ENCODE data around the gene C1QTNF2. TPM values are rescaled to one million over a fixed set of nuclear protein-coding genes. Genes with fewer than 3 reads are reported as not detected.

C1QTNF2 gene
- total RNA-seq, 1 donor from 2014 or later: not detected

- Histone ChIP-seq H3K27me3 (ENCODE audit: control insufficient read depth, insufficient read depth, low read length) (no peaks in the 10 kb centered on the region), H3K4me3 (ENCODE audit: low read depth, low read length) (no peak overlapping the region), H3K36me3 (ENCODE audit: control insufficient read depth, insufficient read depth, low read length) (peaks cover 9% of the 10 kb centered on the region)
- no peak for DNase-seq (ENCODE audit: low read depth)
- FAIRE-seq: no peak
- TF ChIP-seq CTCF (IDR thresholded peaks at IDR 0.05; ENCODE audit: insufficient read depth, low read length, severe bottlenecking): no peak
These were observed 65.1 kb downstream of the C1QTNF2 start for GRCh38 chr5:160305319-160305718.

- H3K36me3 ChIP-seq (ENCODE audit: control insufficient read depth, insufficient read depth, low read length): peaks cover 8% of the 10 kb centered on the region
- no peak overlapping the region for H3K4me3 ChIP-seq (ENCODE audit: low read depth, low read length)
- DNase-seq (ENCODE audit: low read depth) (no peak), FAIRE-seq (no peak)
- TF ChIP-seq CTCF (IDR thresholded peaks at IDR 0.05; ENCODE audit: insufficient read depth, low read length, severe bottlenecking): no peak
- H3K27me3 ChIP-seq (ENCODE audit: control insufficient read depth, insufficient read depth, low read length): no peaks in the 10 kb centered on the region
These were observed 66.7 kb downstream of the C1QTNF2 start for GRCh38 chr5:160303690-160304089.

GRCh38 chr5:160298189-160298588 lies 72.2 kb downstream of the C1QTNF2 start:
- Histone ChIP-seq H3K36me3 (ENCODE audit: control insufficient read depth, insufficient read depth, low read length) (no peaks in the 10 kb centered on the region), H3K27me3 (ENCODE audit: control insufficient read depth, insufficient read depth, low read length) (no peaks in the 10 kb centered on the region), H3K4me3 (ENCODE audit: low read depth, low read length) (no peak overlapping the region)
- FAIRE-seq (no peak), DNase-seq (ENCODE audit: low read depth) (no peak)
- no peak for TF ChIP-seq CTCF (IDR thresholded peaks at IDR 0.05; ENCODE audit: insufficient read depth, low read length, severe bottlenecking)

- Histone ChIP-seq H3K27me3 (ENCODE audit: control insufficient read depth, insufficient read depth, low read length) (no peaks in the 10 kb centered on the region), H3K36me3 (ENCODE audit: control insufficient read depth, insufficient read depth, low read length) (no peaks in the 10 kb centered on the region), H3K4me3 (ENCODE audit: low read depth, low read length) (no peak overlapping the region)
- FAIRE-seq (no peak), DNase-seq (ENCODE audit: low read depth) (no peak)
- TF ChIP-seq CTCF (IDR thresholded peaks at IDR 0.05; ENCODE audit: insufficient read depth, low read length, severe bottlenecking): no peak
These were observed 72.7 kb downstream of the C1QTNF2 start for GRCh38 chr5:160297776-160298175.

Other genes with a start within 250 kb of the C1QTNF2 start
- gene FABP6, start 141.1 kb downstream of the C1QTNF2 start, total RNA-seq: 0.77 TPM in 1 of 2 replicates, not detected in the other
- gene CCNJL, start 58.1 kb downstream of the C1QTNF2 start, total RNA-seq: 4.2 and 4.4 TPM in 2 replicates
- gene FAM200C, start 29.4 kb upstream of the C1QTNF2 start, total RNA-seq: 1.1 and 3.2 TPM in 2 replicates
- 51.3 and 69.8 TPM in 2 replicates for gene SLU7, start 48.5 kb upstream of the C1QTNF2 start, total RNA-seq
- 36.9 and 44.4 TPM in 2 replicates for gene PTTG1, start 51.2 kb upstream of the C1QTNF2 start, total RNA-seq